ENCODE results near the gene MAP4K5. TPM values are rescaled to one million over a fixed set of nuclear protein-coding genes. Genes with fewer than 3 reads are reported as not detected.

Gene MAP4K5
- total RNA-seq, 3 donors from 2014 or later: 108 to 165 (median 119) TPM

DNA sequence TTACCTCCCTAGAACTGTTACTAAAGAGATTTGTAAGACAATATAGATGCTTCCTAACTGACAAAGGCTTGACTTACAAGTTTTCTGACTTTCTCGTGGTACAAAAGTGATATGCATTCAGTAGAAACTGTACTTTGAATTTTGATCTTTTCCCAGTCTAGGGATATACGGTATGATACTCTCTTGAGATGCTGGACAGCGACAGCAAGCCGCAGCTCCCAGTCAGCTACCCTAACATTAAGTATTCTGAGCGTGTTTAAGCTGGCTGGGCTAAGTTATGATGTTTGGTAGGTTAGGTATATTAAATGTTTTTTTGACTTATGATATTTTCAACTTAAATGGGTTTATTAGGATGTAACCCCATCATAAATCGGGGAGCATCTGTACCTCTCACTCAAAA, 80.5 kb downstream of the MAP4K5 start:
- DNase-seq (ENCODE audit: low spot score in 2 of 2): no peak
- Histone ChIP-seq H3K4me1 (no peaks in the 10 kb centered on the region), H3K36me3 (no peaks in the 10 kb centered on the region), H3K27me3 (no peaks in the 10 kb centered on the region), H3K4me3 (no peak overlapping the region), H3K9me3 (no peaks in the 10 kb centered on the region), H3K27ac (no peak overlapping the region)
- intact Hi-C loops (cut with DNase I; ENCODE audit: low total_unique reads): no loop called here
- TF ChIP-seq POLR2A (IDR thresholded peaks at IDR 0.05) (no peak), POLR2AphosphoS5 (IDR thresholded peaks at IDR 0.05) (no peak)
- TF ChIP-seq, protein P1, sequence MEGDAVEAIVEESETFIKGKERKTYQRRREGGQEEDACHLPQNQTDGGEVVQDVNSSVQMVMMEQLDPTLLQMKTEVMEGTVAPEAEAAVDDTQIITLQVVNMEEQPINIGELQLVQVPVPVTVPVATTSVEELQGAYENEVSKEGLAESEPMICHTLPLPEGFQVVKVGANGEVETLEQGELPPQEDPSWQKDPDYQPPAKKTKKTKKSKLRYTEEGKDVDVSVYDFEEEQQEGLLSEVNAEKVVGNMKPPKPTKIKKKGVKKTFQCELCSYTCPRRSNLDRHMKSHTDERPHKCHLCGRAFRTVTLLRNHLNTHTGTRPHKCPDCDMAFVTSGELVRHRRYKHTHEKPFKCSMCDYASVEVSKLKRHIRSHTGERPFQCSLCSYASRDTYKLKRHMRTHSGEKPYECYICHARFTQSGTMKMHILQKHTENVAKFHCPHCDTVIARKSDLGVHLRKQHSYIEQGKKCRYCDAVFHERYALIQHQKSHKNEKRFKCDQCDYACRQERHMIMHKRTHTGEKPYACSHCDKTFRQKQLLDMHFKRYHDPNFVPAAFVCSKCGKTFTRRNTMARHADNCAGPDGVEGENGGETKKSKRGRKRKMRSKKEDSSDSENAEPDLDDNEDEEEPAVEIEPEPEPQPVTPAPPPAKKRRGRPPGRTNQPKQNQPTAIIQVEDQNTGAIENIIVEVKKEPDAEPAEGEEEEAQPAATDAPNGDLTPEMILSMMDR (IDR thresholded peaks at IDR 0.05): no peak

DNA sequence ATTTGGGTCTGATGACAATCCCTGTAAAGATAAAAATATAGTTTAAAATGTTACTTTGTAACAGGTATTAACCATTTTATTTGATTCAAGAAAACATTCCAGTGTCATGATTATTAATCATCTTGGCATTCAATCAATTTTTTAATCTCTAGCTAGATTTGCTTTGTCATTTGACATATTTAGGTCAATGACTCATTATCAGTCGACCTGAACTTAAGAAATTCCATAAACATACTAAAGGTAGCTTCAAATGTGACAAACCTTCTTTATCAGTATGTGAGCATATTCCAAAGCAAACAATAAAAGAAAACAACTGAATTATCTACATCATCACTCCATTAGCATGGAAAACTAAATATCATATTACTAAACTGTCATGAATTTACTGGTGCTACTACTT, 84.9 kb downstream of the MAP4K5 start:
- Histone ChIP-seq H3K4me1 (no peaks in the 10 kb centered on the region), H3K4me3 (no peak overlapping the region), H3K27me3 (no peaks in the 10 kb centered on the region), H3K36me3 (peaks cover 5% of the 10 kb centered on the region), H3K9me3 (no peaks in the 10 kb centered on the region), H3K27ac (no peak overlapping the region)
- TF ChIP-seq, protein P1 (IDR thresholded peaks at IDR 0.05): no peak
- TF ChIP-seq POLR2AphosphoS5 (IDR thresholded peaks at IDR 0.05) (no peak), POLR2A (IDR thresholded peaks at IDR 0.05) (no peak)
- no peak for DNase-seq (ENCODE audit: low spot score in 2 of 2)
- intact Hi-C loops (cut with DNase I; ENCODE audit: low total_unique reads): no loop called here

DNA sequence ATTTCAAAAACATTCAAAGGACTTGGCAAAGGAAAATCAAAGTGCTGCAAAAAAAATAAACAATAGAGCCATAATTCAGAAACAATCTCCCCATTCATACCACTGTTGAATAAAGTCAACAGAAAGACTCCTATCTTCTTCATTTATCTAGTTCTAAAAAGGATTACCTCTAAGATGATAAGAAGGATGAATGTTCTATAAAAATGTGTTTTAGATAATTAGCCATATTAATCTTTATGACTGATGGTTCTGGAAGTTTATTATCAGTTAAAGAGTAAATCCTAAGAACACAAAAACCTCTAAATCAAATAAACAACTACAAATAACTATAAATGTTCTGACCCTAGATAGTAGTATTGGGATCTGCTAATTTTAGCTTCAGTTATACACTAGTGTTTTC, 97.8 kb downstream of the MAP4K5 start:
- no peak overlapping the region for H3K27ac ChIP-seq
- H3K36me3 ChIP-seq: no peaks in the 10 kb centered on the region
- H3K4me3 ChIP-seq: no peak overlapping the region
- no peaks in the 10 kb centered on the region for H3K27me3 ChIP-seq
- TF ChIP-seq POLR2A (IDR thresholded peaks at IDR 0.05) (no peak), POLR2AphosphoS5 (IDR thresholded peaks at IDR 0.05) (no peak)
- TF ChIP-seq, protein P1 (IDR thresholded peaks at IDR 0.05): no peak
- H3K9me3 ChIP-seq: no peaks in the 10 kb centered on the region
- no peak for DNase-seq (ENCODE audit: low spot score in 2 of 2)
- intact Hi-C loops (cut with DNase I; ENCODE audit: low total_unique reads): no loop called here
- H3K4me1 ChIP-seq: no peaks in the 10 kb centered on the region

DNA sequence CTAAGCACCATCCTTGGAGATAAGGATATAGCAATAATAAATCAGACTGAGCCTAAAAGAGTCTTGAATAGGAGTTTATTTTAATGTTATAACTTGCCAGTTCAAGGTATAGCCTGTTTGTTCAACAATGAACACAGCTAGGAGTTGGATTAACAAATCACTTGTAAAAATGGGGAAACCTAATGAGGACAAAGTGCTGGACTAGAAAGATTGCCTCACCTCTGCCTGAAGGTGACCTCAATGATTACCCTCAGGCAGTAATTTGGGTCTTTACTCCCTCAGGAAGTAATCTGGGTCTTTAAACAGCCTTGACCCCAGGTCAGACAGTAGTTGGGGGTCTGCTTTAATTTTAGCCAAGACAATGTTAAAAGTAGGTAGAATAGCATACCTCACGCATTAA, 100.2 kb downstream of the MAP4K5 start:
- H3K27me3 ChIP-seq: no peaks in the 10 kb centered on the region
- TF ChIP-seq, protein P1 (IDR thresholded peaks at IDR 0.05): no peak
- TF ChIP-seq POLR2A (IDR thresholded peaks at IDR 0.05) (no peak), POLR2AphosphoS5 (IDR thresholded peaks at IDR 0.05) (no peak)
- no peaks in the 10 kb centered on the region for H3K9me3 ChIP-seq
- intact Hi-C loops (cut with DNase I; ENCODE audit: low total_unique reads): no loop called here
- no peaks in the 10 kb centered on the region for H3K36me3 ChIP-seq
- H3K27ac ChIP-seq: no peak overlapping the region
- no peak for DNase-seq (ENCODE audit: low spot score in 2 of 2)
- H3K4me3 ChIP-seq: no peak overlapping the region
- no peaks in the 10 kb centered on the region for H3K4me1 ChIP-seq

DNA sequence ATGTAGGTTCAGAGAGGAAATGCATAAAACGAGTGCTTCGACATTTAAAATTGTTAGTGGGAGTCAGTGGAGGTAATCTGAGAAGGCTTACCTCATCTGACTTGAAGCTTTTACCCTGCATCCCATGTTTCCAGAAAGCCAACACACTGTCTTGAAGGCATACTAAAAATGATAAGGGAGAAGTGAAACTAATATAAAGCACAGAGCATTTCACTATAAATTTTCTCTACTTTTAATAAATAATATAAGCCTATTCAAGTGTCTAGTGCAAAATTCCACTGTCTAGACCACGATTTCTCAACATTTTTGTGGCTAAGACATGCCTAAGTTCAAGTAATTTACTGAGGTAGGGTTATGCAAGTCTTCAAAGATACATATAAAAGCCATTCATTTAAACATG, 106.6 kb downstream of the MAP4K5 start:
- intact Hi-C loops (cut with DNase I; ENCODE audit: low total_unique reads): no loop called here
- Histone ChIP-seq H3K4me3 (no peak overlapping the region), H3K27ac (no peak overlapping the region), H3K36me3 (no peaks in the 10 kb centered on the region), H3K9me3 (no peaks in the 10 kb centered on the region), H3K27me3 (no peaks in the 10 kb centered on the region), H3K4me1 (no peaks in the 10 kb centered on the region)
- no peak for DNase-seq (ENCODE audit: low spot score in 2 of 2)
- no peak for TF ChIP-seq POLR2AphosphoS5 (IDR thresholded peaks at IDR 0.05)
- no peak for TF ChIP-seq POLR2A (IDR thresholded peaks at IDR 0.05)
- TF ChIP-seq, protein P1 (IDR thresholded peaks at IDR 0.05): no peak

All from breast epithelium (tissue), 4 donors.